CD1c-positive myeloid dendritic cell (primary cell): ENCODE data around the gene LMO1.

Experiments used
- DNase-seq: peaks from one replicate; pipeline ENCODE4 v3.0.0-alpha.2; 2016; ENCODE audit errors: extremely low spot score

The LMO1 gene

GRCh38 chr11:8225589-8226036 is 38.1 kb downstream of the LMO1 start:
- DNase-seq: peak; percentile 76

- DNase-seq: no peak
Measured at GRCh38 chr11:8224711-8225110, 39.0 kb downstream of the LMO1 start.

- no peak for DNase-seq
Measured at GRCh38 chr11:8224161-8224591, 39.5 kb downstream of the LMO1 start.

- DNase-seq: peak; percentile 3
Measured at GRCh38 chr11:8223513-8223900, 40.2 kb downstream of the LMO1 start.

- no peak for DNase-seq
Measured at GRCh38 chr11:8222820-8223512, 40.7 kb downstream of the LMO1 start.

GRCh38 chr11:8221917-8222495 is 41.7 kb downstream of the LMO1 start:
- DNase-seq: no peak

- DNase-seq: no peak
Measured at GRCh38 chr11:8221046-8221723, 42.5 kb downstream of the LMO1 start.

- DNase-seq: no peak
Measured at GRCh38 chr11:8220261-8221045, 43.2 kb downstream of the LMO1 start.

GRCh38 chr11:8219257-8220021 is 44.2 kb downstream of the LMO1 start:
- peak; percentile 21 for DNase-seq

GRCh38 chr11:8218840-8219239 is 44.8 kb downstream of the LMO1 start:
- no peak for DNase-seq

GRCh38 chr11:8218409-8218808 is 45.3 kb downstream of the LMO1 start:
- no peak for DNase-seq

GRCh38 chr11:8217926-8218325 is 45.8 kb downstream of the LMO1 start:
- no peak for DNase-seq

- no peak for DNase-seq
Measured at GRCh38 chr11:8217136-8217535, 46.5 kb downstream of the LMO1 start.

- DNase-seq: peak; percentile 25
Measured at GRCh38 chr11:8213376-8213775, 50.3 kb downstream of the LMO1 start.

GRCh38 chr11:8209208-8209807 is 54.4 kb downstream of the LMO1 start:
- peak; percentile 64 for DNase-seq

GRCh38 chr11:8207080-8208000 is 56.3 kb downstream of the LMO1 start:
- no peak for DNase-seq

- DNase-seq: peak; percentile 59
Measured at GRCh38 chr11:8206251-8207079, 57.2 kb downstream of the LMO1 start.

GRCh38 chr11:8205566-8205965 is 58.1 kb downstream of the LMO1 start:
- no peak for DNase-seq

- DNase-seq: no peak
Measured at GRCh38 chr11:8204596-8204995, 59.1 kb downstream of the LMO1 start.
